Osteoblast (primary cell): ENCODE results near the gene SMC1A. TPM values are rescaled to one million over a fixed set of nuclear protein-coding genes. Genes with fewer than 3 reads are reported as not detected.
"Not testable (repeated sequence)": the region's sequence is repeated elsewhere in the genome, so short reads cannot be mapped to it uniquely, and the experiment has no call there.

Experiments used
- DNase-seq: peaks from one replicate; pipeline ENCODE4 v3.0.0; 2011; ENCODE audit warnings: low spot score, mixed read lengths; ENCODE audit not compliant: insufficient read length; ENCODE audit errors: missing footprints
- H2AFZ ChIP-seq: 2 replicates; pipeline ENCODE4 v1.6.0; 2011; ENCODE audit warnings: mild to moderate bottlenecking, low read length
- H3K27ac ChIP-seq: 2 replicates; pipeline ENCODE4 v1.5.1; 2011; ENCODE audit warnings: mild to moderate bottlenecking, low read depth, low read length, moderate library complexity
- H3K27me3 ChIP-seq: 2 replicates; pipeline ENCODE4 v1.6.0; 2012; ENCODE audit warnings: mild to moderate bottlenecking, control low read depth, inconsistent platforms, low read length, moderate library complexity; ENCODE audit not compliant: insufficient read depth
- H3K36me3 ChIP-seq: 2 replicates; pipeline ENCODE4 v1.5.1; 2011; ENCODE audit warnings: mild to moderate bottlenecking, low read length, control low read depth, moderate library complexity; ENCODE audit not compliant: insufficient read depth
- H3K4me1 ChIP-seq: 2 replicates; pipeline ENCODE4 v1.5.1; 2011; ENCODE audit warnings: mild to moderate bottlenecking, low read length, control low read depth, moderate library complexity; ENCODE audit not compliant: insufficient read depth
- H3K4me2 ChIP-seq: 2 replicates; pipeline ENCODE4 v1.6.0; 2011; ENCODE audit warnings: mild to moderate bottlenecking, low read length; ENCODE audit not compliant: insufficient read depth
- H3K4me3 ChIP-seq: fragments of 200-600 bp; sonication (generic); 3 replicates; pipeline ENCODE4 v1.5.1; 2012; ENCODE audit warnings: mild to moderate bottlenecking, low read length, inconsistent platforms; ENCODE audit not compliant: insufficient read depth
- H3K79me2 ChIP-seq: 2 replicates; pipeline ENCODE4 v1.6.0; 2012; ENCODE audit warnings: mild to moderate bottlenecking, low read length, control low read depth, inconsistent platforms; ENCODE audit not compliant: insufficient read depth
- H3K9me3 ChIP-seq: 2 replicates; pipeline ENCODE4 v1.5.1; 2011; ENCODE audit warnings: low read depth, low read length, control low read depth
- H4K20me1 ChIP-seq: 2 replicates; pipeline ENCODE4 v1.6.0; 2012; ENCODE audit warnings: mild to moderate bottlenecking, low read length, control low read depth; ENCODE audit not compliant: insufficient read depth
- CTCF ChIP-seq: IDR thresholded peaks from 2 replicates; pipeline ENCODE4 v1.5.1; 2011; ENCODE audit warnings: mild to moderate bottlenecking, low read depth, low read length, moderate library complexity; ENCODE audit errors: extremely low read depth
- total RNA-seq: library from RNA; depleted of rRNA; stranded (reverse); fragments of >200 nt; gene quantifications from 2 replicates; pipeline ENCODE4 v1.2.3, GENCODE V29; 2012

Gene SMC1A
- total RNA-seq: 14.4 and 14.8 TPM in 2 replicates

- H4K20me1 ChIP-seq: peaks cover 31% of the 10 kb centered on the region
- H3K36me3 ChIP-seq: no peaks in the 10 kb centered on the region
- H3K9me3 ChIP-seq: no peaks in the 10 kb centered on the region
- H3K4me2 ChIP-seq: peak within 1 kb of the TSS; percentile 97
- peak within 1 kb of the TSS; percentile 96 for H3K27ac ChIP-seq
- DNase-seq: peak; percentile 98
- TF ChIP-seq CTCF: no peak
- H3K4me3 ChIP-seq: peak within 1 kb of the TSS; percentile 87
- peaks cover 46% of the 10 kb centered on the region for H3K79me2 ChIP-seq
- peak within 1 kb of the TSS; percentile 98 for H2AFZ ChIP-seq
- H3K4me1 ChIP-seq: peaks cover 19% of the 10 kb centered on the region
- no peaks in the 10 kb centered on the region for H3K27me3 ChIP-seq
Observed at GRCh38 chrX:53422086-53422860, at the start of gene SMC1A. SMC1A (minus strand) TSS chrX:53422654; CDS start chrX:53422600, 54 bp downstream.

- Histone ChIP-seq H3K36me3 (no peaks in the 10 kb centered on the region), H3K4me3 (no peak overlapping the region), H4K20me1 (no peaks in the 10 kb centered on the region), H3K9me3 (no peaks in the 10 kb centered on the region), H3K79me2 (no peaks in the 10 kb centered on the region), H3K4me2 (no peak overlapping the region), H2AFZ (no peak overlapping the region), H3K27me3 (peaks cover 15% of the 10 kb centered on the region), H3K27ac (no peak overlapping the region), H3K4me1 (peaks cover 2% of the 10 kb centered on the region)
- TF ChIP-seq CTCF: no peak
- no peak for DNase-seq
Observed at GRCh38 chrX:53471346-53471745, 48.9 kb upstream of the SMC1A start.

GRCh38 chrX:53468659-53469058, 46.2 kb upstream of the SMC1A start:
- not testable (repeated sequence) for H3K79me2 ChIP-seq, H3K4me3 ChIP-seq, DNase-seq, H3K4me1 ChIP-seq, H3K4me2 ChIP-seq, H4K20me1 ChIP-seq, H3K36me3 ChIP-seq, H3K27ac ChIP-seq, H3K9me3 ChIP-seq, H2AFZ ChIP-seq
- H3K27me3 ChIP-seq: peaks cover 11% of the 10 kb centered on the region

- Histone ChIP-seq H3K4me2 (peak overlapping the region; percentile 2), H3K79me2 (no peaks in the 10 kb centered on the region), H3K9me3 (no peaks in the 10 kb centered on the region), H2AFZ (no peak overlapping the region), H3K4me1 (peaks cover 8% of the 10 kb centered on the region), H3K27me3 (peaks cover 7% of the 10 kb centered on the region), H3K4me3 (no peak overlapping the region), H3K27ac (no peak overlapping the region), H3K36me3 (no peaks in the 10 kb centered on the region), H4K20me1 (no peaks in the 10 kb centered on the region)
- TF ChIP-seq CTCF: peak; percentile 42
- no peak for DNase-seq
Observed at GRCh38 chrX:53458082-53458481, 35.6 kb upstream of the SMC1A start.
